Smooth muscle cell (in vitro differentiated cells): Measurements from ENCODE around the gene KRT16. TPM values are rescaled to one million over a fixed set of nuclear protein-coding genes. Genes with fewer than 3 reads are reported as not detected.

Experiments used
- DNase-seq: peaks from one replicate; lab custom pipeline; 2025; ENCODE audit not compliant: unreplicated experiment; lab: John Stamatoyannopoulos, UW
- H2AFZ ChIP-seq: fragments of 200-600 bp; sonication (generic); 2 replicates; pipeline ENCODE4 v1.6.0; 2016; ENCODE audit warnings: antibody characterized with exemption, low read depth, mild to moderate bottlenecking
- H3F3A ChIP-seq: fragments of 200-600 bp; sonication (generic); 2 replicates; pipeline ENCODE4 v1.6.0; 2017; ENCODE audit warnings: antibody characterized with exemption, low read depth
- H3K27ac ChIP-seq: fragments of 200-600 bp; sonication (generic); 2 replicates; pipeline ENCODE4 v1.5.1; 2016; ENCODE audit warnings: low read depth, mild to moderate bottlenecking
- H3K27me3 ChIP-seq: fragments of 200-600 bp; sonication (generic); 2 replicates; pipeline ENCODE4 v1.6.1; 2016; ENCODE audit warnings: low read depth, mild to moderate bottlenecking
- H3K36me3 ChIP-seq: fragments of 200-600 bp; sonication (generic); 2 replicates; pipeline ENCODE4 v1.5.1; 2016; ENCODE audit warnings: low read depth
- H3K4me1 ChIP-seq: fragments of 200-600 bp; sonication (generic); 2 replicates; pipeline ENCODE4 v1.5.1; 2016; ENCODE audit warnings: low read depth
- H3K4me2 ChIP-seq: fragments of 200-600 bp; sonication (generic); 2 replicates; pipeline ENCODE4 v1.6.0; 2016; ENCODE audit warnings: mild to moderate bottlenecking
- H3K4me3 ChIP-seq: fragments of 200-600 bp; sonication (generic); 2 replicates; pipeline ENCODE4 v1.5.1; 2016; ENCODE audit warnings: mild to moderate bottlenecking
- H3K79me2 ChIP-seq: fragments of 200-600 bp; sonication (generic); 2 replicates; pipeline ENCODE4 v1.6.0; 2016; ENCODE audit warnings: low read depth, mild to moderate bottlenecking
- H3K9ac ChIP-seq: fragments of 200-600 bp; sonication (generic); 2 replicates; pipeline ENCODE4 v1.6.0; 2016; ENCODE audit warnings: low read depth
- H3K9me3 ChIP-seq: fragments of 200-600 bp; sonication (generic); replicated peaks from 2 replicates; pipeline ENCODE4 v1.5.1; 2016; ENCODE audit warnings: low read depth
- H4K20me1 ChIP-seq: fragments of 200-600 bp; sonication (generic); 2 replicates; pipeline ENCODE4 v1.6.0; 2016; ENCODE audit warnings: low read depth
- WGBS: methylation state at CpG from one replicate; pipeline ENCODE4 v1.1.7; 2016; ENCODE audit warnings: low lambda C conversion rate; 5-methylcytosine and 5-hydroxymethylcytosine counted together
- polyA plus RNA-seq: library from polyadenylated mRNA; unstranded; fragments of >200 nt; fragmentation: Nextera tagmentation; extraction: Ambion mirVana; gene quantifications from 2 replicates; pipeline ENCODE4 v1.2.1, GENCODE V29; 2016
- total RNA-seq: library from RNA; depleted of rRNA; stranded (reverse); fragments of >200 nt; gene quantifications from 2 replicates; pipeline ENCODE4 v1.2.3, GENCODE V29; 2014
- TF ChIP-seq, protein P1 (sequence below): fragments of 200-600 bp; sonication (generic); IDR thresholded peaks from 2 replicates; pipeline ENCODE4 v1.5.1; 2017; ENCODE audit warnings: borderline replicate concordance, mild to moderate bottlenecking, antibody characterized with exemption; ENCODE audit not compliant: insufficient read depth, poor library complexity, severe bottlenecking

KRT16 gene
- total and polyA plus RNA-seq, 2 experiments from 2014 or later, result 304 to 521 TPM

DNA sequence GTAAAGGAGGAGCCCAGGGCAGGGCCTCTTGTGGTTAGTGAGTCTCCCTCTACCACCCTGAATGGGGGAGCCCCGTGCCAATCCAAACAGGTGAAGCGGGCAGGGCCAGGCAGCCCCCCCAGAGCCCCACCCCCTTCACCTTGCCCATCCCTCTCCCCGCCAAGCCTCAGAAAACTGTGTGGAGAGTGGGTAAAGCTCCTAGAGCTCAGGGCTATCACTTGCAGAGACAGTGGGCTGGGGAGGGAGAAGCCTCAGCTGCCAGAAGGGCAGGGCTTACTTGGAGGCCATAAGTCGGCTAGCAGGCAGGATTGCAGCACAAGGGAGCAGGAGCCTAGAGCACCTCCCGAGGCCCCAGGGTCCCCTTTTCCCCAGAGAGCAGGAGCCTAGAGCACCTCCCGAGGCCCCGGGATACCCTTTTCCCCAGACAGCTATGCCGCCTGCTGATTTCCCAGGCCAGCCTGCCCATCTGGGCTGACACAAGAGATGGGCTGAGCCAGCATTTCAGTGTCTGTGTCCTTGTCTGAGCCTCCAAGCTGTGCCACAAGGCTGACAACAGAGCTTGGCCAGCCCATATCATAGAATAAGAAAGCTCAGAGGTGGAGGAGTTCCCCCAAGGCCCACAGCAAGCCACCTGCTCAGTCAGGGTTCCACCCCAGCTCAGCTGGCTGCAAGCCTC is 19.1 kb downstream of the KRT16 start:
- no peak for DNase-seq
- H3K9ac ChIP-seq, result no peak overlapping the region
- no peak overlapping the region for H3K27ac ChIP-seq
- TF ChIP-seq, protein P1, sequence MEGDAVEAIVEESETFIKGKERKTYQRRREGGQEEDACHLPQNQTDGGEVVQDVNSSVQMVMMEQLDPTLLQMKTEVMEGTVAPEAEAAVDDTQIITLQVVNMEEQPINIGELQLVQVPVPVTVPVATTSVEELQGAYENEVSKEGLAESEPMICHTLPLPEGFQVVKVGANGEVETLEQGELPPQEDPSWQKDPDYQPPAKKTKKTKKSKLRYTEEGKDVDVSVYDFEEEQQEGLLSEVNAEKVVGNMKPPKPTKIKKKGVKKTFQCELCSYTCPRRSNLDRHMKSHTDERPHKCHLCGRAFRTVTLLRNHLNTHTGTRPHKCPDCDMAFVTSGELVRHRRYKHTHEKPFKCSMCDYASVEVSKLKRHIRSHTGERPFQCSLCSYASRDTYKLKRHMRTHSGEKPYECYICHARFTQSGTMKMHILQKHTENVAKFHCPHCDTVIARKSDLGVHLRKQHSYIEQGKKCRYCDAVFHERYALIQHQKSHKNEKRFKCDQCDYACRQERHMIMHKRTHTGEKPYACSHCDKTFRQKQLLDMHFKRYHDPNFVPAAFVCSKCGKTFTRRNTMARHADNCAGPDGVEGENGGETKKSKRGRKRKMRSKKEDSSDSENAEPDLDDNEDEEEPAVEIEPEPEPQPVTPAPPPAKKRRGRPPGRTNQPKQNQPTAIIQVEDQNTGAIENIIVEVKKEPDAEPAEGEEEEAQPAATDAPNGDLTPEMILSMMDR, result no peak
- no peaks in the 10 kb centered on the region for H3K79me2 ChIP-seq
- no peaks in the 10 kb centered on the region for H3K9me3 ChIP-seq
- H3K27me3 ChIP-seq, result no peaks in the 10 kb centered on the region
- 81% methylated on average over 8 of the region's 8 CpGs for WGBS
- H4K20me1 ChIP-seq, result no peaks in the 10 kb centered on the region
- no peak overlapping the region for H2AFZ ChIP-seq
- H3K4me2 ChIP-seq, result no peak overlapping the region
- no peaks in the 10 kb centered on the region for H3K36me3 ChIP-seq
- H3F3A ChIP-seq, result no peaks in the 10 kb centered on the region
- no peak overlapping the region for H3K4me3 ChIP-seq
- H3K4me1 ChIP-seq, result no peaks in the 10 kb centered on the region

DNA sequence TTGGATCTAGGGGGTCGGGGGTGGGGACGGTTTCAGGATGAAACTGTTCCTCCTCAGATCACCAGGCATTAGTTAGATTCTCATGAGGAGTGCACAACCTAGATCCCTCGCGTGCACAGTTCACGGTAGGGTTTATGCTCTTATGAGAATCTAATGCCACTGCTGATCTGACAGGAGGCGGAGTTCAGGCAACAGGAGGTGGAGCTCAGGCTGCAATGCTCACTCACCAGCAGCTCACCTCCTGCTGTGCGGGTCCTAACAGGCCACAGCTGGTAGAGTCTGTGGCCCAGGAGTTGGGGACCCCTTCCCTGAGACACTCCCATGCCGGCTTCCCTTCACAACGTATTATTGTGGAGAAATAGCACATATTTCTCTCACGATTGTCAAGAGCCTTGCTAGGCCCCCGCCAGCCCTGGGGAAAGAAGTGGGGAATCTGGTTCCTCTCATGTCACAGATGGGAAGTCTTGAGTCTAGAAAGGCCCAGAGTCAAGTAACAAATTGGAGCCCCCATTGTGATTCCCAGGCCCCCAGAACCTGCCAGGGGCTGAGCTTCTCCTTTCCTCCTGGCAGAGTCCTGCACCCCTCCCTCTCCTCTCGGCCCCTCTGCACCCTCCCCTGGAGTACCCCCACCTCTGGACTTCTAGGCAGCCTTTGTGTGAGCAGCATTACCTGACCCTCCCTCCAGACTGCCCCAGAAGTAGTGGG is 19.8 kb downstream of the KRT16 start:
- no peak overlapping the region for H2AFZ ChIP-seq
- H3K27ac ChIP-seq, result no peak overlapping the region
- H3K9ac ChIP-seq, result no peak overlapping the region
- no peaks in the 10 kb centered on the region for H3K27me3 ChIP-seq
- H3K4me1 ChIP-seq, result no peaks in the 10 kb centered on the region
- H3K4me2 ChIP-seq, result no peak overlapping the region
- no peaks in the 10 kb centered on the region for H3F3A ChIP-seq
- H3K4me3 ChIP-seq, result no peak overlapping the region
- no peak for DNase-seq
- WGBS, result 87% methylated on average over 11 of the region's 12 CpGs
- H4K20me1 ChIP-seq, result no peaks in the 10 kb centered on the region
- no peaks in the 10 kb centered on the region for H3K9me3 ChIP-seq
- TF ChIP-seq, protein P1, result no peak
- H3K79me2 ChIP-seq, result no peaks in the 10 kb centered on the region
- H3K36me3 ChIP-seq, result no peaks in the 10 kb centered on the region

DNA sequence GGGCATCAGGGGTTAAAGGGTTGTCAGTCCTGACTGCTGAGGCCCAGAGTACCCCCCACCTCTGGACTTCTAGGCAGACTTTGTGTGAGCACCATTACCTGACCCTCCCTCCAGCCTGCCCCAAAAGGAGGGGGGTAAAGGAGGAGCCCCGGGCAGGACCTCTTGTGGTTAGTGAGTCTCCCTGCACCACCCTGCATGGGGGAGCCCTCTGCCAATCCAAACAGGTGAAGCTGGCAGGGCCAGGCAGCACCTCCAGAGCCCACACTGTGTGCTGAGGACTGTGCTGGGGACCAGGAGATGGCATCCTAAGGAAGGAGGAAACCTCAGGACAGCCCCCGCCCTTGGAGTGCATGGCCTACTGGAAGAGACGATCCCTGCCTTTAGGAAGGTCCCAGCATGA is 23.3 kb downstream of the KRT16 start:
- Histone ChIP-seq H3K9ac (no peak overlapping the region), H3K27ac (no peak overlapping the region), H3K4me2 (no peak overlapping the region), H4K20me1 (no peaks in the 10 kb centered on the region), H3K9me3 (no peaks in the 10 kb centered on the region), H3K4me1 (no peaks in the 10 kb centered on the region), H3F3A (no peaks in the 10 kb centered on the region), H3K27me3 (no peaks in the 10 kb centered on the region), H2AFZ (no peak overlapping the region), H3K4me3 (no peak overlapping the region), H3K79me2 (no peaks in the 10 kb centered on the region), H3K36me3 (no peaks in the 10 kb centered on the region)
- 85% methylated on average over 3 of the region's 3 CpGs for WGBS
- TF ChIP-seq, protein P1, result no peak
- DNase-seq, result no peak
